Activated CD4-positive, CD25-positive, alpha-beta regulatory T cell treated with anti-CD3 and anti-CD28 coated beads, Interleukin-2, amount 50 U/mL, for 72 hours (primary cell): Measurements from ENCODE around the gene NSRP1.
"Not testable (repeated sequence)": the region's sequence is repeated elsewhere in the genome, so short reads cannot be mapped to it uniquely, and the experiment has no call there.

ENCODE experiments used
- DNase-seq: peaks from one replicate; pipeline ENCODE4 v3.0.0; 2021

The NSRP1 gene

DNA sequence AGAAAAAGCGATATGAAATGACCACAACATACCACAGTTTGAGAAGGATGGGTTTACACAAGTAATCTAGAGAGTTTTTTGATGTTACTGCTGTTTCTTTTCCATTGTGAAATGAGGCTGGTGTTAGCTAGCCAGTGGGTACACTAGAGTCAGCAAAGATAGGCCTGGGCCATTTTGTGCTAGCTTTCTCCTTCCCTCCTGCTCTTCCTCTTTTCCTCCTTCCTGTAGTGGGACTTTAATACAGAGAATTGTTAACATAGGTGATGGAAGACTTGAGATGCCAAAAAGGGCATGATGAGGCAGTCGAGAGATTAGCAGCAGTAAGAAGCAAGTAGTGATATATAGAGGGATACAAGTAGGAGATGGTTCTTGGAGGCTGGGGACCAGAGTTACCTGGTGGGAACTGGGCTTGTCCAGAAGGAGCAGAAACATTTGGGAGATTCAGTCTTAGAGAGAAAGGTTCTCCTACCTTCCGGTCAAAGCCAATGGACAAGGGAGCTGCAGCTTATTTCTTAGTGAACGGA lies 7.7 kb downstream of the NSRP1 start:
- DNase-seq: no peak

DNA sequence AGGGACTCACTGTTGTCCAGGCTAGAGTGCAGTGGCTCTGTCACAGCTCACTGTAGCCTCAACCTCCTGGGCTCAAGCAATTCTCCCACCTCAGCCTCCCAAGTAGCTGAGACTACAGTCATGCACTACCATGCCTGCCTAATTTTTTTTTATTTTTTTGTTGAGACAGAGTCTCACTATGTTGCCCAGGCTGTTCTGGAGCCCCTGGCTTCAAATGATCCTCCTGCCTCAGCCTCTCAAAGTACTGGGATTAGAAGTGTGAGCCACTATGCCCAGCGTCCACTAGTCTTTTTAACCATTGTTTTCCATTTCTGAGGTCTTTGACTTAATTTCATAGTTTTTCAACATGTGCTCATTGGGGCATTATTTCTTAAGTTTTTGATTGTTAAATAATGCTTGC lies 13.5 kb downstream of the NSRP1 start:
- no peak for DNase-seq

DNA sequence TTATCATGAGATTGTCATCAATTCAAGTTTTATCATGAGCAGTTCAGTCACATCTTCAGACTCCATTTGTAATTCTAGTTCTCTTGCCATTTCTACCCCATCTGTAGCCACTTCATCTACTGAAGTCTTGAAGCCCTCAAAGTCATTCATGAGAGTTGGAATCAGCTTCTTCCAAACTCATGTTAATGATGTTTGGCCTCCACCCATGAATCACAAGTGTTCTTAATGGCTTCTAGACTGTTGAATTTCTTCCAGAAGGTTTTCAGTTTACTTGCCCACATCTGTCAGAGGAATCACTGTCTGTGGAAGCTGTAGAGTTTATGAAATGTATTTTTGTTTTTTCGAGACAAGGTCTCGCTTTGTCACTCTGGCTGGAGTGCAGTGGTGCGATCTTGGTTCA lies 16.0 kb downstream of the NSRP1 start:
- DNase-seq: no peak

DNA sequence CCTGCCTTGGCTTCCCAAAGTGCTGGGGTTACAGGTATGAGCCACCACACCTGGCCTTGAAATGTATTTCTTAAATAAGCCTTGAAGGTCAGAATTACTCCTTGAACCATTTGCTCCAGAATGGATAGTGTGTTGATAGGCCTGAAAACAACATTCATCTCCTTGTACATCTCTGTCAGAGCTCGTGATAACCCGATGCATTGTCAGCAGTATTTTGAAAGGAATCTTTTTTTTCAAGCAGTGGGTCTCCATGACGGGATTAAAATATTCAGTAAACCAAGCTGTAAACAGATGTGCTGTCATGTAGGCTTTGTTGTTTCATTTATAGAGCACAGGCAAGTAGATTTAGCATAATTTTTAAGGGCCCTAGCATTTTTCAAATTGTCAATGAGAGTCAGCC lies 16.6 kb downstream of the NSRP1 start:
- no peak for DNase-seq

DNA sequence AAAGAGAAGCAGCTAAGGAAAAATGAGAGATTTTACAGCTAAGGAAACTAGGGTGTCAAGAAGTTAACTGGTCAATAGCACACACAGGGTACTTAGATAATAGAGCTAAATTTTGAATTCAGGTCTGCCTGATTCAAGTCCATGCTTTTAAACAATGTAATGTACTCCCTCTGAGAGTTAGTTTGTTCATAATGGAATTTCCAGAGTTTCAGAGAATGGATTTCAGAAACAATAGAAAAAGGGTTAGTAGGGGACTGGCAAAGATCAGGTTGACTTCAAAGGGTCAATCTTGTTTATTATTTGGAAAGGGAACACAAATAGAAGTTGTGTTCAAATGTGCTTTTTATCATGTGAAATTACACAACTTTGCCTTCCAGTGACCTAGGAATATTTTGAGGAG lies 17.9 kb downstream of the NSRP1 start:
- no peak for DNase-seq

DNA sequence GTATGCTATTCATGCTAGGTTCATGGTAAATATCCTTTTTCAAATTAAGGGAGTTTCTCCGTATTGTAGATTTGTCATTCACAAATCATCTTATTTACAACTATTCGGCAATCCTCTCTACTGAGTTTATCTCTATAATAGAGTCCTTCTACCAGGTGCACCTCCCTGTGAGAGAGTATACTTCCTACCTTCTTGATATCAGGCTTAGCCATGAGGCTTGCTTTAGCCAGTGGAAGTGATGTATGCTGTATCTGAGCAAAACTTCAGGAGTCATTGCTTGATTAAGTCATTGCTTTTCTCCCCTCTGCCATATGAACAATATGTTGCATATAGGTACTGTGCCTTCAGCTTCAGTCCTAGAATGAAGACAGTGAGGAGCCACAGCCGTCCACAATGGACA lies 20.5 kb downstream of the NSRP1 start:
- no peak for DNase-seq

DNA sequence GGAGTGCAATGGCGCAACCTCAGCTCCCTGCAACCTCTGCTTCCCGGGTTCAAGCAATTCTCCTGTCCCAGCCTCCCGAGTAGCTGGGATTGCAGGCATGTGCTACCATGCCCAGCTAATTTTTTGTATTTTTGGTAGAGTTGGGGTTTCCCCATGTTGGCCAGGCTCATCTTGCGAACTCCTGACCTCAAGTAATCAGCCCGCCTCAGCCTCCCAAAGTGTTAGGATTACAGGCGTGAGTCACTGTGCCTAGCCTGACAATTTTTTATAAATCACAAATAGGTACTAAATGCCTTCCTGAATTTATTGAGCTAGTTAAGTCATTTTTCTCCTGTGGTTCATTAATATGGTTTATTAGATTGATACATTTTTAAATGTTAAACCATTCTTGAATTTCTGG lies 31.2 kb downstream of the NSRP1 start:
- DNase-seq: not testable (repeated sequence)

DNA sequence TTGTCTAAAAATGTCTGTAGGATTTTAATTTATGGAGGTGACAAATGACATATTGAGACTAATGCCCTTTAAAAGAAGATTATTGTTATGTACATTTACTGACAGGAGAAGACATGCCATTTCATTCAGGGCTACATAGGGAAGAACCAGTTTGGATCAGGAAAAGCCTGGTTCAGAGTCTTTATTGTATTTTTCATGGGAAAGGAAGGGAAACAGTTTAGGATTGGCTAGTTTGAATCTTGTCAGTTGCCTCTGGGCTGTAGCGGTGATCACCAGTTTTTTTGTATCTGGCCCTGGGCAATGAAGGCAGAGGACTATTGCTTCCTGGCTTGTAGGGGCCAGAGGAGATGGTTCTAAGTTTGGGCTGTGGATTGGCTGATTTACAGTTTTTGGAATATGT lies 31.8 kb downstream of the NSRP1 start:
- no peak for DNase-seq

DNA sequence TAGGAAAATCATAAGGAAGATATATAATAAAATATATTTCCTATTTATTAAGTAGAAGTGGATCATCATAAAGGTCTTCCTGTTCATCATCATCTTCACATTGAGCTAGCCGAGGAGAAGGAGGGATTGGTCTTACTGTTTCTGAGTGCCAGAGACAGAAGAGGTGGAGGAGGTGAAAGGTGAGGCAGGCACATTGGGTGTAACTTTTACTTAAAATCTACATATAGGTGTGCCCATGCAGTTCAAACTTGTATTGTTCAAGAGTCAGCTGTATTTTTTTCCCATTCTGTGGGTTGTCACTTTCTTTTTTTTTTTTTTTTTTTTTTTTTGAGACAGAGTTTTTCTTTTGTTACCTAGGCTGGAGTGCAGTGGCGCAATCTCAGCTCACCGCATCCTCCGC lies 34.9 kb downstream of the NSRP1 start:
- DNase-seq: no peak

DNA sequence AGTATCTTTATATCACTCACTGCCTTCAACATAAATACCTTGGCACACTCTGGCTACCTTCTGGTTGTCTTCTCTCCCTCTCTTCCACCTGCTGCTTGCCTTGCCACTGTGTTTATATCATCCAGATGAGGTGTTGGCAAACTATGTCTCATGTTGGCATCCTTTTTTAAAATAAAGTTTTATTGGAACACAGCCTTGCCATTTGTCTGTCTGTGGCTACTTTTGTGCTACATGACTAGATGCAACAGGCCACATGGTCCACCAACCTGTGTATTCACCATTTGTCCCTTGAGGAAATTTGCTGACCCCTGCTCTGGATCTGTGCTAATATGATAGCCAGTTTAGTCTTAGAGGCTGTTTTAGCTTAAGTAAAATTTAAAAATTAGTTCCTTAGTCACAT lies 36.8 kb downstream of the NSRP1 start:
- no peak for DNase-seq

DNA sequence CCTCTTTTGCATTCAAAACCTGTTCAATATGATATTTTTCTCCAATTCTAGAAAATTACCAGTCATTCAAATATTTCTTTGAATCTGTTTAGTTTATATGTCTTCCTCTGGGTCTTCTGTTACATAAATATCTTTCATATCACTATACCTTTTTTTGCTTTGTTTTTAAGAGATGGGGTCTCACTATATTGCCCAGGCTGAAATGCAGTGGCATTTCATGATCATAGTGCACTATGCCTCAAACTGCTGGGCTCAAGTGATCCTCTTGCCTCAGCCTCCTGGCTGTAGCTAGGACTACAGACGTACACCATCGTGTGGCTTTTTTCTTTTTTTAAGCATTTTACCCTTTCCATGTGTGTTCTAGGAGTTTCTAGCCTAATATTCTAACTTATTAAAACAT lies 38.8 kb downstream of the NSRP1 start:
- no peak for DNase-seq

DNA sequence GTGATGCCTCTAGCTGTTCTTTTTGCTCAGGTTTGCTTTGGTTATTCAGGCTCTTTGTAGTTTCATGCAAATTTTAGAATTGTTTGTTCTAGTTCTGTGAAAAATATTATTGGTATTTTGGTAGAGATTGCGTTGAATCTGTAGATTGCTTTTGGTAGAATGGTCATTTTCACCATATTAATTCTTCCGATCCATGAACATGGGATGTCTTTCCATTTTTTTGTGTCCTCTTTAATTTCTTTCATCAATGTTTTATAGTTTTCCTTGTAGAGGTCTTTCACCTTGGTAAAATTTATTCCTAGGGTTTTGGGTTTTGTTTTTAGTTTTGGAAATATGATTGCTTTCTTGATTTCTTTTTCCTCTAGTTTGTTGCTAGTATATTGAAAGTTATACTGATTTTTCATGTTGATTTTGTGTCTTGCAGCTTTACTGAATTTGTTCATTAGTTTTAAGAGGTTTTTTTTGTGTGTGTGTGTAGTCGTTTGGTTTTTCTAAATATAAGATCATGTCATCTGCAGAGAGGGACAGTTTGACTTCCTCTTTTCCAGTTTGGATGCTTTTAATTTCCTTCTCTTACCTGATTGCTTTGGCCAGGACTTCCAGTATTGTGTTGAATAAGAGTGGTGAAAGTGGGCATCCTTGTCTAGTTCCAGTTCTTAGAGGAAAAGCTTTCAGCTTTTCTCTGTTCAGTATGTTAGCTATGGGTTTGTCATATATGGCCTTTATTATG lies 42.4 kb downstream of the NSRP1 start:
- no peak for DNase-seq

DNA sequence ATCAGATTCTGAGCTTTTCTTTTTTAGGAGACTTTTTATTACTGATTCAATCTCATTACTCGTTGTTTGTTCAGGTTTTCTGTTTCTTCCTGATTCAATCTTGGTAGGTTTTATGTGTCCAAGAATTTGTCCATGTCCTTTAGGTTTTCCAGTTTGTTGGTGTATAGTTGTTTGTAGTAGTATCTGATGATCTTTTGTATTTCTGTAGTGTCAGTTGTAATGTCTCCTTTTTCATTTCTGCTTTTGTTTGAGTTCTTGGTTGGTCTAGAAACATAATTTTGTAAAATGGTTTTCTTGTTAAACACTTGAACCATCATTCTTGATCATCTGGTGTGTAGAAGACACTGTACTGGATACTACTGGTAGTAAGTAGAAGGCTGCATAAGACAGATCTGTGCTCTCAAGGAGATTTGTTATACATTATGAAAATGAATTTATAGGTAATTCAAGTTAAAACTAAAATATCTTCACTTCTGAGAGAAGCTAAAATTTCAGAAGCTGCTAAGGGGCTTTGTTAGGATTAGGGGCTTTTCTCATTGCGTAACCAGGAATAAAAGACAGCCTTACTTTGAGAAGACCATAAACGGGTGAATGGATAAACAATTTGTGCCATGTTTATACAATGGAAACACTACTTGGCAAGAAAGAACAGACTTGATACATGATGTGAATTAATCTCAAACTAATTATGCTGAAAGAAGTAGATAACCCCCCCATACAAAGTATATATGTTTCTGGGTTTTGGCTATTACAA lies 44.0 kb downstream of the NSRP1 start:
- no peak for DNase-seq

DNA sequence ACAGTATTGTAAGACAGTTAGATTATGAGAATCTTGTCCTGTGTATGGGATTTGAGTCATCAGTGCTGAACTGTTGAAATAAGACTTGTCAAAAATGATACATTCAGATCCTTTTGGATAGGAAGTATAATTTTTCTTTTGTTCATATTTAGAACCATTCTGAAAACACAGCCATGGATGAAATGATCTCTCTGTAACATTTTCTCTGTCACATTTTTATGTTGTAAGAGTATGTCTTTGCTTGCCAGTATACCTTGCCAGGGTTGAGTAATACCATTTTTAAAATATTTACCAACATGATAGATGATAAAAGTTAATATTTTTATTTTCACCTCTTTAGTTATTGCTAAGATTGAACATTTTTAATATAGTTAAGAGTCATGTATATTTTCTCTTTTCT lies 45.0 kb downstream of the NSRP1 start:
- DNase-seq: no peak

DNA sequence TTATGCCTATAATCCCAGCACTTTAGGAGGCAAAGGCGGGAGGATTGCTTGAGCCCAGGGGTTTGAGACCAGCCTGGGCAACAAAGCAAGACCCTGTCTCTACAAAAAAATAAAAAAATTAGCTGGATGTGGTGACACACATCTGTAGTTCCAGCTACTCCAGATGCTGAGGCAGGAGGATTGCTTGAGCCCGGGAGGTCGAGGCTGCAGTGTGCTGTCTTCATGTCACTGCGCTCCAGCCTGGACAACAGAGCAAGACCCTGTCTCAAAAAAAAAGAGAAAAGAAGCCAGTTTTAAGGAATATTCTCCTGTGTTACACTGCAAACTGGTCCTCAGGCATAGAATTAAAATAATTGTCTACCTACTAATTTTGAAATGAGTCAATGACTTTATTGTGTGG lies 47.9 kb downstream of the NSRP1 start:
- DNase-seq: no peak

DNA sequence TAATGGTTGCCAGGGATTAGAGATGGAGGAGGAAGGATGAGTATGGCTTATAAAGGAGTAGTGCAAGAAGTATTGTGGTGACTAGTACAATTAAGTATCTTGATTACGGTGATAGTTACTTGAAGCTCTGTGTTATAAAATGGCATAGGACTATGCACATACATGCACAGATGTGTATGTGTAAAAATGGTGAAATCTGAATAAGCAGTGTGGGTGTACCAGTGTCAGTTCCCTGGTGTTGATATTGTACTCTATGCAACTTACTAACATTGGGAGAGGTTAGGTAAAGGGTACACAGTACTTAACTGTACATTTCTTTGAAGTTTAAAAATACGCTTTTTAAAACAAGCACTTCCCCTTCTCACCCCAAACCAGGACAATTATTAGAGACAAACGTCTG lies 48.5 kb downstream of the NSRP1 start:
- DNase-seq: no peak

DNA sequence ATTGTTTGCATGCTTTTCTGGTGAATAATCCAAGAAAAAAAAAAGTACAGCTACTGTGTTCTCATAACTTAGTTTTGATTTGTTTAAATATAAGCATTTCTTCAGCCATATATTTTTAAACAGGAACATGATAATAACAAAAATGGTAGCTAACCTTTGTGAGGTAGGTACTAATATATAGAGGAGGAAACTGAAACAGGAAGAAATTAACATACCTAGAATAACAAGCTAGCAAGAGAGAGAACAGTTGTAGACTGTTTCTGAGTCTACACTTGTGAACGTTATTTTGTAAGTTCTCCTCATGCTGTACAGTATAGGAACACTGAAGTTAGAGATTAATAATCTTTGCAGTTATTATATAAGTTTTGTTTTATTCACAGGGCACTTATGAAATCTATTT lies 49.3 kb downstream of the NSRP1 start:
- DNase-seq: no peak

DNA sequence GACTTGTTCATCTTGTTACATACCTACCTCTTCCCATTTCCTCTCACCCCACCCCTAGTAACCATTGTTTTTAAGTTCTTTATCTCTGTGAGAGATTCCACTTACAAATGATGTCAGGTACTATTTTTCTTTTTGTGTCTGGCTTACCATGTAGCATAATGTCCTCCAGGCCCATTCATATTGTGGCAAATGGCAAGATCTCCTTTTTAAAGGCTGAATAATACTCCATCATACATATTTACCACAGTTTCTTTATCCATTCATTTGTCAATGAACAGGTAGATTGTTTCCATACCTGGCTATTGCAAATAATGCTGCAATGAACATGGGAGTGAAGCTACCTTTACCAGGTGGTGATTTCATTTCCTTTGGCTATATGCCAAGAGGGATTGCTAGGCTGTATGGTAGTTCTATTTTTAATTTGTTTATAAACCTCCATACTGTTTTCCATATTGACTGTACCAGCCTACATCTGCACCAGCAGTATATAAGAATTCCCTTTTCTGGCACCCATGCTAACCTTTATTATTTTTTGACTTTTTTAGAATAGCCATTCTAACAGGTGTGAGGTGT lies 53.9 kb downstream of the NSRP1 start:
- no peak for DNase-seq

DNA sequence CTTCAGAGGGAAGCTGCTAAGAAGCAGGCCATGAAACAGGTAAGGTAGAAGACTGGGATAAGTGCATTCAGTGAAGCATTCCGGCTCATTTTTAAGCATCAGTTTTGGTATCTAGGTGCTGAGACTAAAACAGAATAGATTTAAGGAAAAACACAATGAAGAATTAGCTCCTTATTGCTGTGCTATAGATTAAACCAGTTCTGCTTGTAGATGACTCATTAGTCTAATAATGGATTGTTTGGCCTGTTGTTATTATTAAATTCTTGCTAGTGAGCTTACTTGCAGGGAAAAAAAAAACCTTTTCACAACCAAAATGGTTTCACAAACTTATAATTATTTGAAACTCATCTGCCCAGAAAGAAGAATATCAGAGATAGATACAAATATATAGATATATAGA lies 55.9 kb downstream of the NSRP1 start:
- DNase-seq: no peak

DNA sequence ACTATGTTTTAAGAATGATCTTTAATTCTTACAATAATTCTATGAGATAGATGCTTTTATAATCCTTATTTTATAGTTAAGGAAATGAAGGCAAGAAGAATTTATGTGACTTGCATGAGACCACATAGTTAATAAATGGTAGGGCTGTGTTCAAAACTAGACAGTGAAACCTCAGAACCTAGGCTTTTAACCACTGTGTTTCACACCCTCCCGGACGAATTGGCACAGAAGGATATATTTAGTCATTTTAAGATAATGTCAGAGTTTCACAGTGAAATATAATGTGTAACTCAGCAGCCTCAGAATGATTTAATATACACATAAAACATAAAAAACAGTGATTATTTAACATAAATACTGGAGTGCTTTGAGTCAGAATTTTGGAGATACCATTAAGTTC lies 57.0 kb downstream of the NSRP1 start:
- DNase-seq: no peak

DNA sequence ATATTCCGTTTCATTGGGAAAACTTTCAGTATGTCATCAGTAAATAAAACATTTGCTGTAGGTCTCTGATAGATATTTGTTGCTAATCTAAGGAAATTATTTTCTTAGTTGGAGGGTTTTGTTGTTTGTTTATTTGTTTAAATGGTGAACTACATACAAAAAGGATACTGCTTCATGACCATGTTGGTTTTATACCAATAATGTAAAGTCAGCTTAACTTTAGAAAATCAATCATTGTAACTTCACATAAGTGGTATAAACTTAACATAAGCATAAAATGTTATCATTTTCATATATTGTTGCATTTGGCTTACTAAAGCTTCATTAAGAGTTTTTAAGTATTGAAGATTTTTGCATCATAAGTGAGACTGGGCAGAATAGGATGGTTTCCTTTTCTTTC lies 57.9 kb downstream of the NSRP1 start:
- no peak for DNase-seq

DNA sequence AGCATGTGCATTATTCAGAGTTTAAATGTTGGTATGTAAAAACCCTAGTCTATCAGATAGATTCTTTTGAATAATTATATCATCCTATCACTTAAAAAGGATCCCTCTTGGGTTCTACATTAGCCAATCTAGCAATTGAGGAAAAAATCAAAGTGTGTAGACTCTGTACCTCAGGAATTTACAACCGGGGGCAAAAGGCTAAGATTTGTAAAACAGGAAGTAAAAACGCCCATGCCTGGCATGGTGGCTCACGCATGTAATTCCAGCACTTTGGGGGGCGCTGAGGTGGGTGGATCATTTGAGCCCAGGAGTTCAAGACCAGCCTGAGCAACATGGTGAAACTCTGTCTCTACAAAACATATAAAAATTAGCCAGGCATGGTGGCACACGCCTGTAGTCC lies 60.2 kb downstream of the NSRP1 start:
- DNase-seq: no peak

DNA sequence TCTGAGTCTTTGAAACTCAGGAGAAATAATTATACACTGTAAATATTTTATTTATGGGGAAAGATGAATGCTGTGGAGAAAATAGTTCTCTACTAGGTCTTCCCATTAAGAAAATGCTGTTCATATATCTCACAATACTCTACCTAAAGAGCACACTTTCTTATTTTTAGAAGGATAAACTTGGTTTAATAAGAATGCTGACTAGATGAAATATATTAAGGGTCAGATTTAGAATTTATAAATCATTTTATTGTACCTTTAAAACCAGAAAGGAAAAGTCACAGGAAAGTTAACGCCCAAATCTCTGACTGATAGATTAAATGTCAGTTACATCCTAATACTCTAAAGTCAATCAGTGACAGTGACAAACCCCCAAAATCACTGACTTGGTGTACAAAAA lies 70.1 kb downstream of the NSRP1 start:
- no peak for DNase-seq

DNA sequence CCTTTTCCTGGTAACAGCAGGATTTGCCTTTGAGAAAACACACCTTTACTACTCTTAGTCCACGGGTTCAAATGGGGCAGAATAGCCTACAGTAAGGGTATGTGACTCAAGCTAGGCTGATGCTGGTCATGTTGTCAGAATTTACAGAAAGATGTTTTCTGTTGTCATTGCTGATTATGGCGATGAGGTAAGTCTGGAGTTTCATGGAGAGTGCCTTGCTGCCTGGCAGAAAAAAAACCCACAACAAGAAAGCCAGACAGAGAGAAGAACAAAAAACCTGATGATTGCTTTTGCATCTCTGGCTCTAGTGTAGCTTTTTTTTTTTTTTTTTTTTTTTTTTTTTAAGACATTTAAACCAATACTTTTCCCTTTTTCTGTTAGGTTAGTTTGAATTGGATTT lies 71.0 kb downstream of the NSRP1 start:
- DNase-seq: no peak
